Measurements from ENCODE around the gene SF1.

The SF1 gene

DNA sequence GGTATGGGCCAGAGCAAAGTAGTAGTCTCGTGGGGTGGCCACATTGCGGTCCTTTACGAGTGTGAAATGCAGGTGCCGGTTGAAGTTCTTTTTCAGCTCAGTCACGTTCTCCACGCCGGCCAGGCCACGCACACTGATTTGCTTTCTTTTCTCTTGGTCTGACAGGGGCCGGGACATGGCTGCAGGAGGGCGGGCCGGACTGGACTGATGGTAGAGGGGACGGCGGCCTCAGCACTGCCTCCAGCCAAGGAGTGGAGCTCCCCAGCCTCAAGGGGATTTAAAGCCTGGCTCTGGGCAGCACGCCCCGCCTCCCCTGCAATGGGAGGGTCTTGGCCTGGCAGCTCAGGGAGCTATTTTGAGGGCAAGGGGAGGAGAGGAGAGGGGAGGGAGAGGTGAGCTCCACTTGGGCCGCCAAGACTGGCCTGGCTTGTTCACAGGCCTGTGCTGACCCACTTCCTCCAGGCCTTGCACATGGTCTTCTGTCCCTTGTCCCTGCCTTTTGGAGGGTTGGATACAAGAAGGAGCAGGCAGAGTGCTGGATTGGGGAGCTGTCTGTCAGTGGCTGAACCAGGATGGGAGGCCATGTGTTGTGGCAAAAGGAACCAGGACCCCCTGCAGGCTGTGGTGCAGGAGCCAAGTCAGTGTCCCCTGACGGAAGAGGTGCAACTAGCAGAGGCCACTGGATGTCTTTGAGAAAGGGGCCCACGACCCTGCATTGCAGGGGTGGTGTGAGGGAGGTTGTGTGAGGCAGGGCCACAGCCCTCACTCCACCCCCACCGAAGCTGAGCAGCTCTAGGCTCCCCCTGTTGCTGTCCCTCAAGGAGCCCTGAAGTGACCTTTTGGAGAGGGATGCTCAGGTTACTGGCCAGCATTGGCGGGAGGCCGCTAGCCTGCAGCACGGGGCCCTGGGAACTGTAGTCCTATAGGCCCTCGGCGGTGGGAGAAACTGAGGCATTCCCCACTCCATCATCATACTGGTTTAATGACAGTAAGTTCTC, 18.3 kb downstream of the SF1 start, which contains the start of gene PYGM:
Gene PYGM, minus strand, starts transcription at position 253 of the 998 bp plus-strand sequence. Its CDS starts 76 bp downstream, at position 177.
- no peak for DNase-seq (ENCODE audit: low spot score)

DNA sequence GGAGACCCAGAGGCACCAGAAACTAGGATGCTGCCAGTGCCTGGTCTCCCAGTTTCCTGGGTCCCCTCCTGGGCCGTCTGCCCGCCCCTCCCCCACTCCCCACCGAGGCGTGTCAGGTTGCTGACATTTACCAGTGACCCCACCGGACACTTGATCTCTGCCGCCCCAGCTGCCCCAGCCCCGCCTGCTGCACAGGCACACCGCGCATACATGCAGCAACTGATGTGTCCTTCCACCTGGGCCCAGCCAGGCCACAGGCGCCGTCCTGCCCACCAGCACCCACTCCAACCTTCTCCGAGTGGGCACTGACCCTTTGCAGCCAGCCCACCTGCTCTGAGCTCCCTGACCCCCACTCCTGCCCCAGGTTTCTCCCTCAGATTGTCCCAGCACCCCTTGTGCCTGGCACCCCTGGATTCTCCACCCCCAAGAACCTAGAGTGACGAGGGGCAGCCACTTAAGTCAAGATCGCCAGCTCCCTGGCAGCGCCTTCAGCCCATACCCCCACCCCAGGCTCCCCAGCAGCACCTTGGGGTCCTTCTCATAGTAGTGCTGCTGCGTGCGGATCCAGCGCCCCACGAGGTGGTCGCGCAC, 19.1 kb downstream of the SF1 start:
- DNase-seq (ENCODE audit: low spot score) = no peak

DNA sequence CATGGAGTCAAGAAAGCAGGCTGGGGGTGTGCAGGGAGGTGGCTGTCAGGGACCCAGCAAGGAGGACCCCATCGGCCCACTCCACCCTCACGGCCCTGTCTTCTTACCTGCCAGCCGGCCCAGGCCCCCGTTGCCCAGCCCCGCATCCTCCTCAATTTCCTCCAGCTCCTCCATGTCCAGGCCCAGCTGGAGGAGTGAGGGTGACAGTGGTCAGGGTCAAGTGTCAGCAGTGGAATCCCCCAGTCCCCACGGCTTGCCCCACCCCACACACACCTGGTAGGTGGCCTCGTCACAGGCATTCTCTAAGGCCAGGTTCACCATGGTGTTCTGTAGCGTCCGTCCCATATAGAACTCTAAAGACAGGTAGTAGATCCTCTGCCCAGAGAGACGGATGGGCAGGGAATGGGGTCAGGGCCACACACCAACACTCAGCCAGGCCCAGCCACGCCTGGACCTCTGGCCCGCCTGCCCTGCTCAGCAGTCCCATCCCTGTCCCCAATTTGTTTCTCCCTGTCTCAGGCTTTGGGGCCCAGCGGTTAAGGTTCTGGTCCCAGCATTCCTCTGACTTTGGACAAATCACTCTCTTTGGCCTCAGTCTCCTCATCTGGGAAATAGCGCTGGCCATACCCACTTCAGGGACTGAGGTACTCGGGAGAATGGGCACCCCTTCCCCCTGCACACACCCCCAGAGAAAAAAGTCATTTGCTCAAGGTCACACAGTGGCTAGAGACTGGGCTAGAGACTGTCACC, 19.8 kb downstream of the SF1 start:
- DNase-seq (ENCODE audit: low spot score) = no peak

DNA sequence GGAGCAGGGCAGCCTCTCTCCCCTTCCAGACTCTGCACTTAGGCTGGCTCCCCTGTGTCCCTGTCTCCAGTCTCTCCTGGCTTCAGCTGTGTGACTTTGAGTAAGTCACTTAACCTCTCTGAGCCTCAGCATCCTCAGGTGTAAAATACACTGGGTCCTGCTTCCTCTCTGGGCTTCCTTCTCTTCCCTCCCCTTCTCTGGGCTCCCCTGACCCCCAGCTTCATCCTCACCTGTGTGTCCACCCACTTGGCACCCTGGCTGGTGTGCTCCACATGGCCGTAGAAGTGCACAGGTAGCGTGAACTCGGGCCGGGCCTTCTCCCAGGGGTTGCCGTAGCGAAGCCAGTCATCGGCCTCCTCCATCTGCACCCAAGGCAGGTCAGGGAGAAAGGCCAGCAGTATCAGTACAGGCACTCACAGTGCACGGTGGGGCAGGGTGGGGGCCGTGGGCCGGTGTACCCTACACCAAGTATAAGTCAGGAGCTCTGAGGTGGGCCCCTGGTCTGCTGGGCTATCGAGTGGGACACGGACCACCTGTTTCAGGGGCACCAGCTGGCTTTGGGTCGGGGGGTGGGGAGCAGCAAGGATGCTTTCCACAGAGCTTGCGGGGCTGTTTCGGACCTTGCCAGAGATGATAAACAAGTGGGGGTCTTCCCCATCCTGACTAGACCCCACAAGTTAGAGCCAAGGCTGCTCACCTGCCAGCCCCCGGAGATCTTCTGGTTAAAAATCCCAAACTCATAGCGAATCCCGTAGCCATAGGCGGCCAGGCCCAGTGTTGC, 20.6 kb downstream of the SF1 start:
- no peak for DNase-seq (ENCODE audit: low spot score)

DNA sequence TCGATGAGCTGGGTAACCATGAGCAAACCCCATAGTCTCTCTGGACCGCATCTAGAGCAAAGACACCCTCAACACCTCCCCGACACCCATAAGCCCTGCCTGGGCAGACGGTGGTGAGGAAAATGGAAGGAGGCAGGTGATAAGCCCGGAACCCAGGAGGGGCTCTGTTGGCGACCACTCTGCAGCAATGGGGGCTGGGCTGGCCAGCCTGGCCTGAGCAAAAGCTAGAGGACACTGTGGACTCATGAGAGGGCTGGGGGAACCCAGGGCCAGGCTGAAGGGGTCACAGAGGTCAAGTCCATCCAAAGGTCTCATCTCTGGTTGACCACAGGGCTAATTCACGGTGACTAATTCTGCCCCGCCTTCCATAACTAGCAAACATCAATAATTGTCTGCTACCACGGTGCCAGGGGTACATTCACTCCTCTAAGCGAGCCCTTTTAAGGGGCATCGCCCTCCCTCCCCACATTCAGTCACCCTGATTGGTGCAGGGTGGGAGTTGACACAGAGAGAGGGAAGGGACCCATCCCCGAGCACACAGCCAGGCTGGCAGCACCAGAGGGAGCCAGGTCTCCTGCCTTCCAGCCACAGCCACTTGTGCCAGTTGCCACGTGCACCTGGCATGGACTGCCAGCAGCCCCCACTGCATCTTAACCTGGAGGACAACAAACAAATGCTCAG, 22.5 kb downstream of the SF1 start:
- no peak for DNase-seq (ENCODE audit: low spot score)

DNA sequence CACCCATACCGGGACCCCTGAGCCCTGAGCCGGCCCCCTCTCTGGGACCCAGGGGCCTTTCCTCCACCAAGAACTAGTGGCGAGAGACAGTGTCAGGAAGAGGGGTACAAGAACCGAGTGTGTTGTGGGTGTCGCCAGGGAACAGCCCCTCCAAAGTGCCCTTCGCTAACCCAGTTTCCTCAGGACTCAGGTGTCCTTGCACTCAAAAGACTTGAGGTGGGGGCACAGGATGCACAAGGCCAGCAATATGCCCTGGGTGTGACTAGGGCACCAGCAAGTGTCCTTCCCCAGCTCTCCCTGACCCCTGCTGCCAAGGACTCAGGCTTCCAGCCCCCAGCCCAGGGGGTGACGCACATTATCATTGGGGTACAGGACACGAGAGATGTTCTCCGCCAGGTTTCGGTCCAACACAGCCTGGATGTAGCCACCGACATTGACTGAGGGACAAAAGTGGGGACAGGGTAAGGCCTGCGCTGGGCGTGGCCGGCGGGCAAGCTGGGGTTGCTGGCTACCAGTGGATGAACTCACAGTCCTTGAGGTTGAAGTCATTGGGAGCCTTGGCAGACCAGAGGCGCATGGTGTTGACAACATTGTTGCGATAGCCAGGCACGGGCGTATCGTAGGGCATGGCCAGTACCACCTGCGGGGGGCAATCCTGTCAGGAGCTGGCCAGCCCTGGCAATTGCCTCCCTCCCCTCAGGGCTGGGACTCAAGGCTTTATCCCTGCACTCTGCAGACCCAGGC, 23.3 kb downstream of the SF1 start:
- no peak for DNase-seq (ENCODE audit: low spot score)

DNA sequence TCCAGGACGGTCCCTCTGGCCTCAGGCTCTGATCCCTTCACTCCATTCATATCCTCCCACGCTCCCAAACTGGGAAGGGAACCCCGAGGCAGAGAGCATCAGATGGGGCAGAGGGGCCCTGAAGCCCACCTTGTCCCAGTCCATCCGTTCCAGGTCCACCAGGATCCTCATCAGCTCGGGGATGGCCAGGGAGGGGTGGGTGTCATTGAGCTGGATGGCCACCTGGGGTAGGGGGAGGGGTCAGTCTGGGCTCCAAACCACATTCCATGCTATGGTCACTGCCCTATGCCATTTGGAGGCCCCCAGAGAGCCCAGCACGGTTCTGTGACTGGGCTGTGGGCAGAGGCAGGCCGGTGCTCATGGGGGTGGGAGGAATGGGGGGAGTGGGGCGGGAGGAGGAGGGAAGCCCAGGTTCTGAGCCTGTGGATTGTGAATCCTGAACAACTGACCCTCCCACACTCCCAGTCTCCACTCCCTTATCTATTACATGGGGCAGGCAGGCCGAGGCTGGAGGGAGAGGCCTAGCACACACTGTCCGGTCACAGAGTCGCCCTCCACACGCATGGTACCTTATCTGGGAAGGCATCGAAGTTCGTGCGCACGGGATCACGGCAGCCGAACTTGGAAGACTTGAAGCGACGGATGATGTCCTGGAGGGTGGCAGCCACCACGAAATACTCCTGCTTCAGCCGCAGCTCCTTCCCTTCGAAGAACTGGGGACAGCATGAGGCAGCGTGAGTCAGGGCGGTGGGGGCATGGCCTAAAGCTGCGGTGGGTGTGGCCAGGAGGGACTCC, 24.0 kb downstream of the SF1 start:
- no peak for DNase-seq (ENCODE audit: low spot score)

DNA sequence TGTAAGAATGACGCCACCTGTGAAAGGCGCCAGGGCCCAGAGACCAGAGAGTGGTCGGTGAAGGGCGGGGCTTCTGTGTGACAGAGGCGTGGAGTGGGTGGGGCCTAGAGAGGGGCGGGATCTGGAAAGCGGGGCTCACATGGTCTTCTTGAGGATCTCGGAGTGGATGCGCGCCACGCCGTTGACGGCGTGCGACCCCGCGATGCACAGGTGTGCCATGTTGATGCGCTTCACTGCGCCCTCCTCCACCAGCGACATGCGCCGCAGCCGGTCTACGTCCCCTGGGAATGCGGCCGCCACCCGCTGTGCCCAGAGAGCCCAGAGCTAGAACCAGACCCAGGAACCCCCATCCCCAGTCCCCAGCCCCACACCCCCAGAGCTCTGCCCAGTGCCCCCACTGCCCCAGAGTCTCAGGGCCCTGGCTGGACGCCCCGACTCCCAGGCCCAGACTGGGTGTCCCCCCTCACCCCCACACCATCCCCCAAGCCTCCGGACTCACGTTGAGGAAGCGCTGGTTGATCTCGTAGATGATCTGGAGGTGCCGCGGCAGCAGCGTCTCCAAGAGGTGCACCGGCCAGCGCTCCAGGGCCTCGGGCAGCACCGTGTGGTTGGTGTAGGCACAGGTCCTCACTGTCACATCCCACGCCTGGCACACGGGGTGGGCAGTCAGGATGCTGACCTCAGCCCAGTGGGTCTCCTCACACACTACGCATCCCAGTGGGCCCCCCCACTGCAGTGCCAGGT, 24.8 kb downstream of the SF1 start:
- DNase-seq (ENCODE audit: low spot score) = no peak

DNA sequence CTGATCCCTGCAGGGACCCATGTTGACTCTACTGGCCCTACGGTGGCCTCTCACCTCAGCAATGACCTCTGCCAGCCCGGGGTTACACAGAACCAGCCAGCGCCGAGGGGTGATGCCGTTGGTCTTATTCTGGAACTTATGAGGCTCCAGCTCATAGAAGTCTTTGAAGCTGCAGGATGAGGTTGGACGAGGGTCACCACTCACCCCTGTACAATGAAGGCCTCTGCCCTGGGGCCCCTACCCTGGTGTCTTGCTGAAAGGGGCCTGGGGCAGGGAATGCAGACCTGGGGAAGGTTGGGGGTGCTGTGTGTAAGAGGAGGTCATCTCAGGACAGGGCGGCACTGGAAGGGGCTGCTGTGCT, 25.3 kb downstream of the SF1 start:
- DNase-seq (ENCODE audit: low spot score) = no peak

DNA sequence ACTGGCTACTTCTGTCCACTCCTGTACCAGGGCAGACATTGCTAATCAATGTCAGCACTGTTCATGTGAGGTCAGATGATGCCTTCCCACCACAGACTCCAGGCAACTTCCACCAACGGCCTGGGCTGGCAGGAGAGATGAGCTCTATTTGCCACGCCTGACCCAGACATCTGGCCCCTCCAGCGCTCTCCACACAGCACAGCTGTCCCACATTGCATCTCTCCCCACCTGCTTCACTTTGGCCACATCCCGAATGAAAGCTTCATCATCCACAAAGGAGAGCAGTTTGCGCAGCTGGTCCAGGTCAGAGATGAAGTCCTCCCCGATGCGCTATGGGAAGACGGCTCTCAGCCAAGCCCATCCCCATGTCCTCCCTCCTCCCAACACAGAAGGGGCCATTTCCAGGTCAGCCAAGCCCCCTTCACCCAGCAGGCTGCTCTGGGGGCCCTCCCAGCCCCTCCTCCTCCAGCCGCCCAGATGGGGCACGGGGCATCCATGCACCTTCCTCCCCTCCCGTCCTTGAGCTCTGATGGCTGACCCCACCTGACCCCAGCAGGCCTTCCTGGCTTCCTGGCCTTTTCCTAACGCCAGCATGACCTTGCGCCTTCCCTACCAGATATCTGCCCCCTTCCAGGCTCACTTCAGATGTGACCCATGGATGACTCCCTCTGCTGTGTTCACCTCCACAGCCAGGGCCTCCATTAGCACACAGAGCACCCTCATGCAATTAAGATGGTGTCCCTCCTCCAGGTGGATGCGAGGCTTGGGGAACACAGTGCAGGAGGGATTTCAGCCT, 26.0 kb downstream of the SF1 start:
- no peak for DNase-seq (ENCODE audit: low spot score)

DNA sequence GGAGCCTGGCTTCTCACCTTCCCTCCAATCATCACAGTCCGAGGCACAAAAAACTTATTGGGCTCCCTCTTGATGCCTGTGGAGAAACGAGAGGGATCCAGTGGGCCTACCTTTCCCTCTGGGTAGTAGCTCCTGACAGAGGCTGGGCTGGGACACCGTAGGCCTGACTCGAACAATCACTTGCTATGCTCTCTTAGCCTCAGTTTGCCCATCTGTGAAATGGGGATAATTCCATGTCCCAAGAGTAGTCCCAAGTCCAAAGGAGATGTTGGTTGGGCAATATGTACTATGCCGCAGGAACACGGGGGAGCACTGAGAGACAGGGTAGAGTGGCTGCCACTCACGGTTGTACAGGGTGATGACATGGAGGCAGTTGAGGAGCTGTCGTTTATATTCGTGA, 26.8 kb downstream of the SF1 start:
- DNase-seq (ENCODE audit: low spot score) = no peak

DNA sequence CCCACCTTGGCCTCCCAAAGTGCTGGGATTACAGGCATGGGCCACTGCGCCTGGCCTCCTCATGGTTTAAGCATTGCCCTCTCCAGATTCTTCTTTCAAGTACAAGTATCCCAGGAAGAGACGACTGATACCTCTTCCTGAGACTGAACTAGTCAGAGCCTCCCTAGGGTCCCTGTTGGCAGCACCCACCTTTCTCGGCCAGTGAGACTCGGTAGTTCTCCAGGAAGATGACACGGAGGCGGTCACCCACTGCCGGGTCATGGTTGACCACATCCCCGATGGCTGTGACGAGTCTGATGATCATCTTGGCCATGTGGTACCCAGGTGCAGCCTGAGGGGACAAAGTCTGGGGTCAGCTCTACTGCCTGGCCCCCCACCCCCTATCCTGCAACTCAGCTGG, 27.2 kb downstream of the SF1 start:
- no peak for DNase-seq (ENCODE audit: low spot score)

DNA sequence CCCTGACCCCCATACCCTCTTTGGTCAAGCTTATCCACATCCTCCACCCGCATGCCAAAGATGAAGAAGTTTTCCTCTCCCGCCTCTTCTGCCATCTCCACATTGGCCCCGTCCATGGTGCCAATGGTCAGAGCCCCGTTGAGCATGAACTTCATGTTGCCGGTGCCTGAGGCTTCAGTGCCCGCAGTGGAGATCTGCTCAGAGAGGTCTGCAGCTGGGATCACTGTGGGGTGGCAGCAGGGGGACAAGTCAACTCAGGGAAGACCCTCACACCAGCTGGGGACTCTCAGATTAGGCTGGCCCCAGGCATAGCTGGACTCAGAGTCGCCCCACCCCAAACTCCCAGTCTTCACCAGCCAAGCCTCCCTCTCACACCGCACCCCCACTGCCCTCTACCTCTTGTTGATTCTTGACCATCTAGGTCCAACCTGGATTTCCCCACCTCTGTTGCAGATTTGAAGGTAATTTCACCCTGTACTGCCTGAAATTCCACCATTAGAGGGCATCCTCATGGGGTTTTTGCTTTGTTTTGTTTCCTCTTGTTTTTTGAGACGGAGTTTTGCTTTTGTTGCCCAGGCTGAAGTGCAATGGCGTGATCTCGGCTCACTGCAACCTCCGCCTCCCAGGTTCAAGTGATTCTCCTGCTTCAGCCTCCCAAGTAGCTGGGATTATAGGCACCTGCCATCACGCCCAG, 27.8 kb downstream of the SF1 start:
- no peak for DNase-seq (ENCODE audit: low spot score)

DNA sequence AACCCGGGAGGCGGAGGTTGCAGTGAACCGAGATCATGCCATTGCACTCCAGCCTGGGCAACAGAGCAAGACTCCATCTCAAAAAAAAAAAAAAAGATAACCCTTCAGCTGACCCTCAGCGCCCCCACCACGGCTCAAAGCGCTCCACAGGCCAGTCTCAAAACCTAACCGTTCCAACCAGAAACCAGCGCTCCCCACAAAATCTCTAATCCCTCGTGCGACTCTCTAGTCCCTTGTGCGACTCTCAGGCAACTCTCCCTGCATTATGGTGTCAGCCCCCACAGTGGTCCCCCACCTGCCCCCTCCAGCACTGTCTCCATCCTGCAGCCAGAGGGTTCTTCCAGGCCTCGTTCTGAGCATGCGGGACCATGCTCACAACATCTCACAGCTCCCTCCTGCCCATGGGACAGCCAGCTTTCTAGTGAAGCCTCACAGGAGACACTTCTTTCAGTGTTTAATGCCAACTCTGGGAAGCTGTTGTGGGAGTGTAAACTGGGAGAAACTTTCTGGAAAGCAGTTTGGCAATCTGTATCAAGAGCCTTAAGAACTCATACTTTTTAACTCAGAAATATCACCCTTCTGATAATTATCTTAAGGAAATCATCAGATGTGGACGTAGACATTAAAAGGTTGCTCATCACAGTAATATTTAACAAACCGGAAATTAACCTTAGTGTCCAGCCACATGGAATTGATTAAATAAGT, 30.2 kb downstream of the SF1 start:
- no peak for DNase-seq (ENCODE audit: low spot score)

DNA sequence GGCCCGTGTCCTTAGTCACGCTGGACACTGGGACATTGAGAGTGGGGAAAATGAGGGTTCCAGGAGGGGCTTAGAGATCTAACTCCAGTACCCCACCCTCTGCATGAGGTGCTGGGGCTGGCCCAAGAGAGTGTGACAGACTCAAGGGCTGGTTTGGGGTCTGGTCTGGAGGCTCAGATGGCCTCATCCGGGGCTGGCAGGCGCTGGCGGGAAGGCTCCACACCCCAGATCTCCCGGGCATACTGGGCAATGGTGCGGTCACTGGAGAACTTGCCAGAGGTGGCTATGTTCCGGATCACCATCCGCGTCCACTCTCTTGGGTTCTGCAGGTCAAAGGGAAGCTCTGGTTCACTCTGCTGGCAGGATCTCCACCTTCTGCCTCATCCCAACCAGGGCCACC, 31.9 kb downstream of the SF1 start:
- no peak for DNase-seq (ENCODE audit: low spot score)

DNA sequence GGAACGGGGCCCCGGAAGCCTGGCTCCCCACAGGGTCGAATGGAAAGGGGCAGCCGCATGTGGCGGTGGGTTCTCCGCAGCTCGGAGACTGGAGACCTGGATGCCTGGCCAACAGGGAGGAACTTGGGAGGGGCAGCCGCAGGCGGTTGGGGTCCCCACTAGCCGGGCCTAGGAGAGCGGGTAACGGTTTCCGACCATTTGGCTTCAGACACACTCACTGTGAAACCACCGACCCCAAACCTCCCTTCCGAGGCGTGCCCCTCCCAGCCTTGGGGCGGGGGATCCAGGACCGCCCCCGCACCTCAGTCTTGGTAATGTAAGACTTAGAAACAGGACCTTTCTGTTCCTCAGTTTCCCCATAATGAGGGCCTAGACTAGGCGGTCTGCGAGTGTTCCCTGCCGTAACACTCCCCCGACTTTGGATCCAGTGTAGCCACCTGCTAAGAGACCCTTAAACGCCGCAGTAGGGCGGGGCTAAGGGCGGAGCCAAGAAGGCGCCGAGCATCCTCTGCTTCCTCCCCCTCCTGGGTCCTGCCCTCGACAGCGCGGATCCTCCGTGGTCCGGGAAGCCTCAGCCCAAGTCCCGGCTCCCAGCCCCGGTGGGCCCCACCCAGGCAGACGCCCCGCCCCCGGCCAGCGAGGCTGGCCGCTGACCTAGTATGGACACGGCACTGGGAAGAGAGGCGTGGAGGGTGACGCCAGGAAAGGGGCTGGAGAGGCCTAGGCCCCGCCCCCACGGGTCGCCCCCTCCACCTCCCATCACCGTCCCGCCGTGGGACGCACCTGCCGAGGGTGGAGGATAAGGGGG, 32.6 kb downstream of the SF1 start:
- DNase-seq (ENCODE audit: low spot score) = no peak
